ENCODE measurements around the gene SSC4D.

The SSC4D gene

DNA sequence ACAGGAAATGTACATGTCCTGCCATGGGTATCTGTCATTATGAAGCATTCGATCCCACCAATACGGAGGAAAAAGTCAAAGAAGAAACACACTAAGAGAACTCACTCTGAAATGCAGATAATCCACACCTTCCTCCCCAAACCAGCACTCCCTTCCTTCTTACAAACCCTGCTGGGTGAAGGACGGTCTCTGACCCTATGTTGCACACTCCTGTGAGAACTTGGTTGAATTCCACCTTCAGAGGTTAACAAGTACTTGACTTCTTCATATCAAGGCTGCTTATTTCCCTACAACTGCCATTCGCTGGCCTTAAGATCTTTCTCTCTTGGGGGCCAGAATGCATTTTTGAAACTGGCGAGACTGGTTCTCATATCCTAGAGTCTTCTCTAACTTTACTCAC lies 67.3 kb downstream of the SSC4D start:
- no peaks in the 10 kb centered on the region for H3K27me3 Mint-ChIP-seq
- H3K9me3 Mint-ChIP-seq, result no peaks in the 10 kb centered on the region
- peaks cover 74% of the 10 kb centered on the region for H3K36me3 Mint-ChIP-seq (ENCODE audit: low read depth)
- ATAC-seq, result no peak
- H3K4me3 Mint-ChIP-seq, result no peak overlapping the region
- no peak overlapping the region for H3K27ac Mint-ChIP-seq
- DNase-seq, result no peak
- H3K4me1 Mint-ChIP-seq, result peaks cover 73% of the 10 kb centered on the region

DNA sequence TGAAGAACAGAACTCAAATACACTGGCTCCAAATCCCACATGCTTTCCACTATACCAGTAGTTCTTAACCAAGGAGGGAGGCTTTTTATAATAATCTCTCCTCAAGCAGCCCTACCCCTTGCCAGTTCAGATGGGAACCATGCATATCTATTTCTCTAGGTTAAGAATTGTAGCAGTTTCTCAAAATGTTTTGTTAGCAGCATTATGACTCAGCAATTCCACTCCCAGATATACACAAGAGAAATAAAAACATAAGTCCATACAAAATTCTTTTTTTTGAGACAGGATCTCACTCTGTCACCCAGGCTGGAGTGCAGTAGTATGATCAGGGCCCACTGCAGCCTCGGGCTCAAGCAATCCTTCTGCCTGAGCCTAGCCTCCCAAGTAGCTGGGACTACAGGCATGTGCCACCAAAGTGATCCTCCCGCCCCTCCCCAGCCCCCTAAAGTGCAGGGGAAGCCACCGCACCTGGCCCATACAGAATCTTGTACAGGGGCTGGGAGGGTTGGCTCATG lies 68.8 kb downstream of the SSC4D start:
- ATAC-seq, result no peak
- Mint-ChIP-seq H3K36me3 (ENCODE audit: low read depth) (peaks cover 67% of the 10 kb centered on the region), H3K27ac (peak overlapping the region; percentile 39), H3K27me3 (no peaks in the 10 kb centered on the region), H3K4me1 (peaks cover 66% of the 10 kb centered on the region), H3K9me3 (no peaks in the 10 kb centered on the region), H3K4me3 (no peak overlapping the region)
- DNase-seq, result no peak

All from activated naive CD8-positive, alpha-beta T cell treated with anti-CD3 and anti-CD28 coated beads, Interleukin-2, amount 50 U/mL, for 24 hours (primary cell).